ENCODE results near the gene CPN2. TPM values are rescaled to one million over a fixed set of nuclear protein-coding genes. Genes with fewer than 3 reads are reported as not detected.
A peak's percentile ranks its signal among the peaks of the same experiment; 100 is the strongest.

The CPN2 gene, protein sequence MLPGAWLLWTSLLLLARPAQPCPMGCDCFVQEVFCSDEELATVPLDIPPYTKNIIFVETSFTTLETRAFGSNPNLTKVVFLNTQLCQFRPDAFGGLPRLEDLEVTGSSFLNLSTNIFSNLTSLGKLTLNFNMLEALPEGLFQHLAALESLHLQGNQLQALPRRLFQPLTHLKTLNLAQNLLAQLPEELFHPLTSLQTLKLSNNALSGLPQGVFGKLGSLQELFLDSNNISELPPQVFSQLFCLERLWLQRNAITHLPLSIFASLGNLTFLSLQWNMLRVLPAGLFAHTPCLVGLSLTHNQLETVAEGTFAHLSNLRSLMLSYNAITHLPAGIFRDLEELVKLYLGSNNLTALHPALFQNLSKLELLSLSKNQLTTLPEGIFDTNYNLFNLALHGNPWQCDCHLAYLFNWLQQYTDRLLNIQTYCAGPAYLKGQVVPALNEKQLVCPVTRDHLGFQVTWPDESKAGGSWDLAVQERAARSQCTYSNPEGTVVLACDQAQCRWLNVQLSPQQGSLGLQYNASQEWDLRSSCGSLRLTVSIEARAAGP
- total RNA-seq (0.04 TPM), polyA plus RNA-seq (ENCODE audit: insufficient read depth in 1 of 8, insufficient read length in 8 of 8, low replicate concordance in 1 of 8) (under 1 TPM in 5 of 8 donors, not detected in 3; 0.05 to 0.21 (median 0.07) TPM)
- long read RNA-seq, donor 1: 0 reads
- long read RNA-seq, donor 2: 0 reads
- long read RNA-seq, donor 3: 0 reads
- long read RNA-seq, donor 4: 0 reads
- long read RNA-seq, donor 5: 0 reads
- long read RNA-seq, donor 6: 0 reads
- long read RNA-seq, donor 7: 0 reads
- long read RNA-seq, donor 8: 0 reads
- long read RNA-seq, donor 9: 0 reads
- long read RNA-seq, donor 10: 0 reads
- long read RNA-seq, donor 11: 0 reads

- H3K4me1 ChIP-seq (ENCODE audit: control insufficient read depth, insufficient read depth, low read length): no peaks in the 10 kb centered on the region
- H3K4me3 ChIP-seq (ENCODE audit: low read length): no peak within 1 kb of the TSS
These were observed at the start of gene CPN2 for GRCh38 chr3:194351080-194351672. Gene CPN2 (minus strand): TSS chr3:194351328. CDS start chr3:194342702, 8,626 bp downstream.

GRCh38 chr3:194399874-194400411, 48.8 kb upstream of the CPN2 start:
- no peak overlapping the region for H3K27ac ChIP-seq (ENCODE audit: low read length)
- H3K27me3 ChIP-seq (ENCODE audit: control insufficient read depth, insufficient read depth, low read length): peaks cover 36% of the 10 kb centered on the region
- peaks cover 22% of the 10 kb centered on the region for H3K4me1 ChIP-seq (ENCODE audit: control insufficient read depth, insufficient read depth, low read length)
- no peak for DNase-seq
- no peaks in the 10 kb centered on the region for H3K9me3 ChIP-seq (replicated peaks; ENCODE audit: control insufficient read depth, low read depth, low read length)
- H3K4me3 ChIP-seq (ENCODE audit: low read length): no peak overlapping the region
- H3K36me3 ChIP-seq (ENCODE audit: control insufficient read depth, insufficient read depth, low read length): no peaks in the 10 kb centered on the region
- WGBS (ENCODE audit: insufficient coverage): 89% methylated on average over 11 of the region's 15 CpGs

More at GRCh38 chr3:194351080-194351672, at the start of gene CPN2:
- DNase-seq: no peak
- Histone ChIP-seq H3K27me3 (ENCODE audit: control insufficient read depth, insufficient read depth, low read length) (peaks cover 7% of the 10 kb centered on the region), H3K27ac (ENCODE audit: low read length) (no peak within 1 kb of the TSS), H3K9me3 (replicated peaks; ENCODE audit: control insufficient read depth, low read depth, low read length) (no peaks in the 10 kb centered on the region), H3K36me3 (ENCODE audit: control insufficient read depth, insufficient read depth, low read length) (no peaks in the 10 kb centered on the region)
- 76% methylated on average over 18 of the region's 24 CpGs for WGBS (ENCODE audit: insufficient coverage)

GRCh38 chr3:194399166-194399565, 48.0 kb upstream of the CPN2 start, which contains the start of gene GP5:
Gene GP5 (minus strand): TSS chr3:194399266. CDS start chr3:194398282, 984 bp downstream.
- Histone ChIP-seq H3K4me3 (ENCODE audit: low read length) (peak within 1 kb of the TSS; percentile 26), H3K27me3 (ENCODE audit: control insufficient read depth, insufficient read depth, low read length) (peaks cover 39% of the 10 kb centered on the region), H3K27ac (ENCODE audit: low read length) (no peak within 1 kb of the TSS), H3K9me3 (replicated peaks; ENCODE audit: control insufficient read depth, low read depth, low read length) (no peaks in the 10 kb centered on the region), H3K4me1 (ENCODE audit: control insufficient read depth, insufficient read depth, low read length) (peaks cover 22% of the 10 kb centered on the region), H3K36me3 (ENCODE audit: control insufficient read depth, insufficient read depth, low read length) (no peaks in the 10 kb centered on the region)
- no CpG with 5 or more reads among the region's 2 CpGs for WGBS (ENCODE audit: insufficient coverage)
- DNase-seq: no peak

GRCh38 chr3:194397757-194398312, 46.7 kb upstream of the CPN2 start:
- no peaks in the 10 kb centered on the region for H3K9me3 ChIP-seq (replicated peaks; ENCODE audit: control insufficient read depth, low read depth, low read length)
- whole genome bisulfite sequencing (ENCODE audit: insufficient coverage): 5% methylated on average over 37 of the region's 38 CpGs
- DNase-seq: peak; percentile 49

DNA sequence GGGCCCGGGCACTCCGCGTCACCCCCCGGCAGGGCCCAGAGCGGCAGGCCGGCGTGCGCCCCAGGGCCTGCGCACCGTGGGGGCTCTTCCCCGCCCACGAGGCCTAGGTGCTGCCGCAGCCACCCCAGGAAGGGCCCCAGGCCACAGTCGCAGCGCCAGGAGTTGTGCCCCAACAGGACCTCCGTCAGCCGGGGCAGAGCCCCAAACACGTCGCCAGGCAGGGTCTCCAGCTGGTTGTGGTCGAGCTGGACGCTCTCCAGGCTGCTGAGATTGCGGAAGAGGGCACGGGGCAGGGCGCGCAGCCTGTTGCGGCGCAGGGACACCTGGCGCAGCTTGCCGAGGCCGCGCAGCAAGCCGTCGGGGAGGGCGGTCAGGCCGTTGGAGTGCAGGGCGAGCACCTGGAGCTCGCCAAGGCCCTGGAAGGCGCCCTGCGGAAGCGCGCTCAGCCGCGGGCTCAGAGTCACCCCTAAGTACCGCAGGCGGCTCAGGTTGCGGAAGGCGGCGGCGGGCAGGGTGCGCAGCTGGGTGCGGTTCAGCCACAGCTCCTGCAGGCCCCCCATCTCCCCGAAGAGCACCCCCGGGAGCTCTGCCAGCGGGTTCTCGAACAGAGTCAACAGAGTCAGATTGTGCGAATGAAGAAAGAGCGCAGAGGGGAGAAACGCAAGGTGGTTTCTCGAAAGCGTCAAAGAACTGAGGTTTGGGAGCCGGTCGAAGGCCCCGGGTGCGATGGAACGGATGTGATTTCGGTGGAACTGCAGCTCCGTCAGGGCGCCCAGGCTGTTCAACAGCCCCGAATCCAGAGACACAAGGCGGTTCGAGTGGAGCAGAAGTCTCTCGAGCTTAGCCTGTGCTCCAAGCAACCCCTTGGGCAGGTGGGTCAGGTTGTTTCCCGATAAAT, 46.0 kb upstream of the CPN2 start:
- no peaks in the 10 kb centered on the region for H3K36me3 ChIP-seq (ENCODE audit: control insufficient read depth, insufficient read depth, low read length)
- H3K27me3 ChIP-seq (ENCODE audit: control insufficient read depth, insufficient read depth, low read length): peaks cover 42% of the 10 kb centered on the region
- no peak overlapping the region for H3K4me3 ChIP-seq (ENCODE audit: low read length)
- no peak overlapping the region for H3K27ac ChIP-seq (ENCODE audit: low read length)
- H3K4me1 ChIP-seq (ENCODE audit: control insufficient read depth, insufficient read depth, low read length): peaks cover 22% of the 10 kb centered on the region
- WGBS (ENCODE audit: insufficient coverage): 9% methylated on average over 72 of the region's 73 CpGs
- H3K9me3 ChIP-seq (replicated peaks; ENCODE audit: control insufficient read depth, low read depth, low read length): no peaks in the 10 kb centered on the region
- peak; percentile 38 for DNase-seq

More at GRCh38 chr3:194397757-194398312, 46.7 kb upstream of the CPN2 start:
- Histone ChIP-seq H3K27ac (ENCODE audit: low read length) (no peak overlapping the region), H3K4me3 (ENCODE audit: low read length) (peak overlapping the region; percentile 26), H3K27me3 (ENCODE audit: control insufficient read depth, insufficient read depth, low read length) (peaks cover 39% of the 10 kb centered on the region), H3K36me3 (ENCODE audit: control insufficient read depth, insufficient read depth, low read length) (no peaks in the 10 kb centered on the region), H3K4me1 (ENCODE audit: control insufficient read depth, insufficient read depth, low read length) (peaks cover 22% of the 10 kb centered on the region)

DNA sequence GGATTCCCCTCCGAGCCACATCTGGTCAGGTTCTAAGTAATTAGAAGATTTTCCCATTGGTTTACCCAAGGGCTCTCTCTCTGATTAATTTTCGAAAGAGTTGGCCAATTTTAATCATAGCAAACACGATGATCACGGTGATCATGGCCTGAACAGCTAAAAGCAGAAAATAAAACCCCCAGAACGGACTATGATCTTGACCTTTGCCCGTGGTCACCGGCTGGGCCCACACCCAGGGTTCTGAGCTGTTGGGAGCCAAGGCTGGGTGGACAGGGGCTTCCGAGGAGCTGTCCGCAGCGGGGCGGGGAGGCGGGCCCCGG, 45.4 kb upstream of the CPN2 start:
- Histone ChIP-seq H3K36me3 (ENCODE audit: control insufficient read depth, insufficient read depth, low read length) (no peaks in the 10 kb centered on the region), H3K9me3 (replicated peaks; ENCODE audit: control insufficient read depth, low read depth, low read length) (no peaks in the 10 kb centered on the region), H3K4me1 (ENCODE audit: control insufficient read depth, insufficient read depth, low read length) (peaks cover 22% of the 10 kb centered on the region), H3K27ac (ENCODE audit: low read length) (no peak overlapping the region), H3K4me3 (ENCODE audit: low read length) (peak overlapping the region; percentile 10), H3K27me3 (ENCODE audit: control insufficient read depth, insufficient read depth, low read length) (peaks cover 42% of the 10 kb centered on the region)
- DNase-seq: no peak
- WGBS (ENCODE audit: insufficient coverage): 4% methylated on average over 11 of the region's 13 CpGs

- Histone ChIP-seq H3K27me3 (ENCODE audit: control insufficient read depth, insufficient read depth, low read length) (peaks cover 42% of the 10 kb centered on the region), H3K4me3 (ENCODE audit: low read length) (peak overlapping the region; percentile 10)
These were observed 44.8 kb upstream of the CPN2 start for GRCh38 chr3:194395778-194396538.

DNA sequence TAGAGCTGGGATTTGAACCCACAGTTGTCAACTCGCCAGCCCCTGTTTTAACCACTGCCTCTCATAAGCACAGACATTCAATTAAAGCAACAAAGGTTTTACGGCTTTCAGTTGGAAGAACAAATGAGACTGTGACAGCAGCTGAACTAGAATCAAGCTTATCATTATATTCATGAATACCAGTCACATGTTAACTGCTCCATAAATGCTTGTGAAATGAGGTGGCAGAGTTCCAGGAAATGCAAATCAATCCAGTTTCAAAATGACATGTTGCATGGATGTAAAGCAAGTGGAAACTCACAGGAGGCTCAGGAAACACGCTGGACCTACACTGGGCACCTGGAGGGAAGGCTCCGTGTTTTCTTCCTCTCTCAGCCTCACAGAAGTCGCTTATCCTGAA, 44.1 kb upstream of the CPN2 start:
- H3K9me3 ChIP-seq (replicated peaks; ENCODE audit: control insufficient read depth, low read depth, low read length): peaks cover 3% of the 10 kb centered on the region
- no peak overlapping the region for H3K27ac ChIP-seq (ENCODE audit: low read length)
- H3K36me3 ChIP-seq (ENCODE audit: control insufficient read depth, insufficient read depth, low read length): no peaks in the 10 kb centered on the region
- H3K27me3 ChIP-seq (ENCODE audit: control insufficient read depth, insufficient read depth, low read length): peaks cover 42% of the 10 kb centered on the region
- H3K4me1 ChIP-seq (ENCODE audit: control insufficient read depth, insufficient read depth, low read length): peaks cover 22% of the 10 kb centered on the region
- peak; percentile 25 for DNase-seq
- no peak overlapping the region for H3K4me3 ChIP-seq (ENCODE audit: low read length)
- WGBS (ENCODE audit: insufficient coverage): 88% methylated on average over 2 of the region's 5 CpGs

More at GRCh38 chr3:194395778-194396538, 44.8 kb upstream of the CPN2 start:
- peaks cover under 1% of the 10 kb centered on the region for H3K9me3 ChIP-seq (replicated peaks; ENCODE audit: control insufficient read depth, low read depth, low read length)
- no peak overlapping the region for H3K27ac ChIP-seq (ENCODE audit: low read length)
- WGBS (ENCODE audit: insufficient coverage): 38% methylated on average over 18 of the region's 26 CpGs
- H3K36me3 ChIP-seq (ENCODE audit: control insufficient read depth, insufficient read depth, low read length): no peaks in the 10 kb centered on the region
- H3K4me1 ChIP-seq (ENCODE audit: control insufficient read depth, insufficient read depth, low read length): peaks cover 22% of the 10 kb centered on the region
- peak; percentile 91 for DNase-seq

All from muscle of leg (tissue), 16 donors.